HG02852 (cell line): Measurements from ENCODE around the gene KLHL4.
"Not testable (repeated sequence)": the region's sequence is repeated elsewhere in the genome, so short reads cannot be mapped to it uniquely, and the experiment has no call there.

ENCODE experiments used
- ATAC-seq: cut with Tn5 transposase; IDR thresholded peaks from one replicate; pipeline ENCODE4 v1.9.1; 2021; ENCODE audit warnings: mild to moderate bottlenecking, moderate library complexity; ENCODE audit not compliant: unreplicated experiment

Gene KLHL4

DNA sequence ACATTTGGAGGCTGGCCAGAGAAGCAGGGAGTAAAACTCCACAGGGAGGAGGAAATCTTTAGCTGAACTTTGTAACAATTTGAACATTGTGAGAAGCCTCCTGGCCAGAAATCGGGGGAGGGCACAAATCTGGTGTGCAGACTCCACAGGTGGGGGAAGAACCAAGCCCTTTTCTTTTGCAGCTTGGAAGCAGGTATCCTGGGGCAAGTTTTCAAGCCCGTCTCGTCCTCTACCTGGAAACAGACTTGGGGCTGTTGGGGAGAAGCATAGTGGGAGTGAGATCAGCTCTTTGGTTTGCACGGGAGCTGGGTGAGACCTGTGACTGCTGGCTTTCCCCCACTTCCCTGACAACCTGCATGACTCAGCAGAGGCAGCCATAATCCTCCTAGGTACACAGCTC is 123.8 kb downstream of the KLHL4 start:
- ATAC-seq: not testable (repeated sequence)

DNA sequence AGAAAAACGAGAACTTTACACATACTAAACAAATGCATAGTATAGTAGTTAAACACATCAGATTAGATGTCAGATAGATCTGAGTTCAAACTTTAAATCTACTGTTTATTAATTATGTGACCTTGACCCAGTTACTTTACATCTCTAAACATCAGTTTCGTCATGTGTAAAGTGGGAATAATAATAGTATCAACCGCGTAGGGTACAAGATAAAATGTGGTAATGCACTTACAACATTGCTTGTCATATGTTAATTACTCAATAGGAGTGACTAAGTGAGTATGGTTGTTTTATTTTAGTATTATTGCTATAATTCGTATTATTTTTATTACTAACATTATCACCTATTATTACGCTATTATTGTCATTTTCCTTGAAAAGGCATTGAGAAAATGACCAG is 144.2 kb downstream of the KLHL4 start:
- no peak for ATAC-seq

DNA sequence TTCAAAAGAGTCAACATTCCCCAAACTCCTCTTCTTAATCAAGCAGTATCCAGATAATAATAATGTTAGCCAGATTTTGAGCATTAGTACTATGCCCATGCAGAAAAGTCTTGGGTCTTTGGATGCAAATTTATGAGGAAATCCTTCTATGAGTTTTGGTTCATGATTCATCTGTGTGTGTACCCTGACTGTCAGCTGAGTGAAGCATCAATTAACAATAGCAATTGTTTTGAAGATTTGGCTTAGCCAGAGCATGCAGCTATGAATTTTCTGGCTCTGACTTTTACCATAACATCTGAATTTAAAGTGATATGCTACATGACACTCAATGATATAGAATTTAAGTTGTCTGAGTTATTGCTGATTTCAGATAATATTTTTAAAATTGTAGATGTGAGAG is 145.8 kb downstream of the KLHL4 start:
- ATAC-seq: no peak

DNA sequence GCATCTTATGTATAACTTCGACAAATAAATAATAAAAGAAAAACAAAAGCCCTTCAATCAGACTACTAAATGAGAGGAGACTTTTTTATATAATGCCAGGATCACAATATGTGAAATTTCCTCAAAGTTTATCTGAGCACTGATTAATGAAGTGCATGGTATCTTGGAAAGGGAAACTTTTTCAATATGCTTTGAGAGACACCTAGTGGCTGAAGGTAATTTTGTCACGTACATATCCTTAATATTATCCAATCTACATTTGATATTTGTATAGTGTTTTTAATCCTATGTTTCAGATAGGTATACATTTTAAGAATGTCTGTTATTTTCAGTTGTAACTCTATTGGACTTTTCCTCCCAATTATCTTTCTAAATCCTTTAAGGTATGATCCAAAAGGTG is 146.8 kb downstream of the KLHL4 start:
- no peak for ATAC-seq

DNA sequence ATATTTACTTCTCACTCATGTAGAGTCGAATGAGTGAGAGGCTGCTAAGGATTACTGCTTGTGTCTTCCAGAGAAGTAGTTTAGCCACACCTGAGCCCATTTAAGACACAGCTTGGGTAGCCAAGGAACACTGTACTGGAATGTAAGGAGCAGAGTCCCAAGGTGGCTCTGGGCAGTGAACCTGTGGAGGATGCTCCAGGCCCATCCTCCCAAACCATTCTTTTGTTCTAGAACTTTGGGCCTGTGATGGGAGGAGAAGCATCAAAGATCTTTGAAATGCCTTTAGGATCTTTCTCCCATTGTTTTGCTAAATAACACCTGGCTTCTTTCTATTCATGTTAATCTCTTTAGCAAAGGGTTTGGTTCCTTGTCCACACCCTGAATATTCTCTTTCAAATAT is 162.2 kb downstream of the KLHL4 start:
- no peak for ATAC-seq

DNA sequence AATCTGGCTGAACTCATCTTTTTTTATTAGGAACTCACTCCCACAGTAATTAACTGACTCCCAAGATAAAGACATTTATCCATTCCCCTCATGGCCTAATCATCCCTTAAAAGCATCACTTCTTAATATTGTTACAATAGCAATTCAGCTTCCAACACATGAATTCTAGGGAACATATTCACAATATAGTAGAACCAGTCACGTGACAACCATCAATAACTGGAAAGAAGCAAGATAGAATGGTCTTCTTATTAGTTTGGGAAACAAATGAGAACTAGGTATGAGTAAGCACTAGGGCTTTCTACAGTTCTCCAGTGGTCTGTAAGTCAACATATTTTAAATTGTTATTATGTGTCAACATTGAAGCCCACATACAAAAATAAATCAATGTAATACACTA is 170.1 kb downstream of the KLHL4 start:
- ATAC-seq: no peak

DNA sequence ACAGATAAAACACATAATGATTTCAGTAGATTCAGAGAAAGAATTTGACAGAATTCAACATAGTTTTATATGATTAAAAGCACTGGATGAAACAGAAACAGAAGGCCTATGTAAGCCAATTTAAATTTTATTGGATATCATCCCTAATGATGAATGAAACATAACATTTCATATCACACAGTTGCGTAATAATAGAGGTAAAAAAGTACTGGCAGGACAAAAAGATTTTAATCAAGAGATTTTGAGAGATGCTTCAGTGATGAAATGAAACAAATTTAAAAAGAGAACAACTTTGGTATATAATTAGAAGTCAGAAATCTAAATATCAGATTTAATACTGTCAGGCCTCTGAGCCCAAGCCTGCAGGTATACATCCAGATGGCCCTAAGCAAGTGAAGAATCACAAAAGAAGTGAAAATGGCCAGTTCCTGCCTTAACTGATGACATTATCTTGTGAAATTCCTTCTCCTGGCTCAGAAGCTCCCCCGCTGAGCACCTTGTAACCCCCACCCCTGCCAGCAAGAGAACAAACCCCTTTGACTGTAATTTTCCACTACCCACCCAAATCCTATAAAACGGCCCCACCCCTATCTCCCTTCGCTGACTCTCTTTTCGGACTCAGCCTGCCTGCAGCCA is 170.6 kb downstream of the KLHL4 start:
- not testable (repeated sequence) for ATAC-seq

DNA sequence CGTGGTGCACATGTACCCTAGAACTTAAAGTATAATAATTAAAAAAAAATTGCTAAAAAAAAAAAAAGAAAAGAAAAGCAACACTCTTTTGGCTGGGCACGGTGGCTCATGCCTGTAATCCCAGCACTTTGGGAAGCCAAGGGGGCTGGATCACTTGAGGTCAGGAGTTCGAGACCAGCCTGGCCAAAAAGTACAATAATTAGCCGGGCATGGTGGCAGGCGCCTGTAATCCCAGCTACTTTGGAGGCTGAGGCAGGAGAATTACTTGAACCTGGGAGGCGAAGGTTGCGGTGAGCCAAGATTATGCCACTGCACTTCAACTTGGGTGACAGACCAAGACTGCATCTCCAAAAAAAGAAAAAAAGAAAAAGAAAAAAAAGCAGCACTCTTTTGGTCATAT is 171.6 kb downstream of the KLHL4 start:
- ATAC-seq: not testable (repeated sequence)

DNA sequence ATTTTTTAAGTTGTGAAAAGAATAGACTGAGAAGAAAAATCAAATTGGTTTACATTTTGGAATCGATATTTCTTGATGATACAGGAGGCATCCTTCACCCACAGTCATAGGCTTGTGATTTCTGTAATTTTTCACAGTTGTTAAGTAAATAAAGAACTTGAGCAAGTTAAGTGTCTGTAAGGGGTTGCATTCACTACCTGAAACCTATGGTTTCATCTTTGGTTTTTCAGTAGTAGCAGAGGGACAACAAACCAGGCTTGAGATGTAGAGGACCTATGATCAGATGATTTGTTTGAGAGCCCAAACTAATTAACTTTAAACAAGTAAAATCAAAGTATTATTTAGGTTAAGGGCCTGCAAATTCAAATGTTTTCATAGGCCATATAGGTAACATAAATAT is 175.6 kb downstream of the KLHL4 start:
- ATAC-seq: no peak

DNA sequence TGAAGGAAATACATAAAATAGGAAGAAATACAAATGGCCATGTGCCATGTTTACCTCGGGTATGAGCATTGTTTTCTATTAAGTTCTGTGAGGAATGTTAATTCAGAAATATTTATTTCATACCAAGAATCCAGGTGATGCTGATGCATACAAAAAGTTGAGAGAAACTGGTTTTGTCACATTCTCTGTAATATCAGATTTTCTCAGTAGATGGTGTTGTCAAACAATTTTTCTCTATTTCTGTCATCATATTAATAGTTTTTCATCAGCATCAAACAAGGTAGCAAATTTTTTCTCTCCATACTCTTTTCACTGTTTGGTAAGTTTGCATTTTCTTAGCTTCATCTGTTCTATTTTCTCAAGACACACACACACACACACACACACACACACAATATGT is 179.8 kb downstream of the KLHL4 start:
- ATAC-seq: no peak

DNA sequence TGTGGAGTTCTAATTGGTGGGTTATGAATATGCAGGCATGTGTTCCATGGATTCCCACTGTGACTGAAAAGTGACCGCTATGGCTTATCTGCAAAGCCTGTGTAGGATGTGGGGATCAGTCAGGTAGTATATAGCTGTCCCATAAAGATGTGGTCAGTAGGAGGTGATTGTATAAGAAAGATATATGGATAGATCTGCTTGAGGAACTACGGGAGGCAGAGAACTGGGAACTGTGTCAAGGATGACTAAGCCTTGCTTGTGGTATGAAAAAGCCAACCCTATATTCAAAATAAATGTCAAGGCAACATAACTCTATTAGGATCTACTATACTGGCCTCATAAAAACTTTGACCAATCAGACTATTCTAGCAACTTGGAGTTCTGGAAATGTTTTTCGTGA is 185.2 kb downstream of the KLHL4 start:
- no peak for ATAC-seq

DNA sequence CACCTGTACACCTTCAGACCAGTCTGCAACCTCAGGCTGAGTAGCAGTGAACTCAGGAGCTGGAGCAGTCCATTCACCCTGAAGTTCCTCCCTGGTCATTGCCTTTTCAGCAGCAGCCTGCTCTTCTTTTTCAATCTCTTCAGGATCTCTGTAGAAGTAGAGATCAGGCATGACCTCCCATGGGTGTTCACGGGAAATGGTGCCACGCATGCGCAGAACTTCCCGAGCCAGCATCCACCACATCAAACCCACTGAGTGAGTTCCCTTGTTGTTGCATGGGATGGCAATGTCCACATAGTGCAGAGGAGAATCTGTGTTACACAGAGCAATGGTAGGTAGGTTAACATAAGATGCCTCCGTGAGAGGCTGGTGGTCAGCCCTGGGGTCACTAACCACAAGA is 185.9 kb downstream of the KLHL4 start:
- ATAC-seq: not testable (repeated sequence)

DNA sequence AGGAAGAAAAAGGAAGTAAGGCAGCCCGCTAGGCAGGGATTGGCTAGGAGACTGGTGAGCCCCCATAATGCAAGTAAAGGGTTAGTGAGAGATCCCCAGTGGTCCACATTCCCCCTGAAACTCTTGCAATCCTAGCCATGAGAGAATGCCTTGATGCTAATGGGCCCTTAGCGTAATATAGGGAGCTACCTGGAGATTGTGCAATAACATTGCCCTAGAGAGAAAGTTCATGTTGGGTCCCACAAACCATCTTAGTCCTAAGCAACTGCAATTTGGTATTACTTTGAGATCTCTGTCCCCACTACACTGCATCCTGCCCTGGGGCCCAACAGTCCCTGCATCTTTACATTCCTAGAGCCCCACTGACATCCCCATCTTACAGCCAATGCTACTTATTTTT is 188.5 kb downstream of the KLHL4 start:
- no peak for ATAC-seq

DNA sequence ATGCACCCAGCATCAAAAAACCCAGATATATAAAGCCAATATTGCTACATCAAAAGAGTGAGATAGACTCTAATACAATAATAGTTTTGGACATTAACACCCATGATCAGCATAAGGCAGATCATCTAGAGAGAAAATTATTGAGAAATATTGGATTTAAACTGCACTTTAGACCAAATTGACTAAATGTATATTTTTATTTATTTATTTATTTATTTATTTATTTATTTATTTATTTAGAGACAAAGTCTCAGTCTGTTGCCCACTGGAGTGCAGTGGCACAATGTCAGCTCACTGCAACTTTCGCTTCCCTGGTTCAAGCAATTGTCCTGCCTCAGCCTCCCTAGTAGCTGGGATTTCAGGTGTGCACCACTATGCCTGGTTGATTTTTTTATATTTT is 193.0 kb downstream of the KLHL4 start:
- no peak for ATAC-seq
